ENCODE measurements around the gene PLPP2. TPM values are rescaled to one million over a fixed set of nuclear protein-coding genes. Genes with fewer than 3 reads are reported as not detected.

PLPP2 gene
- total RNA-seq, 1 donor = 9.9 TPM

DNA sequence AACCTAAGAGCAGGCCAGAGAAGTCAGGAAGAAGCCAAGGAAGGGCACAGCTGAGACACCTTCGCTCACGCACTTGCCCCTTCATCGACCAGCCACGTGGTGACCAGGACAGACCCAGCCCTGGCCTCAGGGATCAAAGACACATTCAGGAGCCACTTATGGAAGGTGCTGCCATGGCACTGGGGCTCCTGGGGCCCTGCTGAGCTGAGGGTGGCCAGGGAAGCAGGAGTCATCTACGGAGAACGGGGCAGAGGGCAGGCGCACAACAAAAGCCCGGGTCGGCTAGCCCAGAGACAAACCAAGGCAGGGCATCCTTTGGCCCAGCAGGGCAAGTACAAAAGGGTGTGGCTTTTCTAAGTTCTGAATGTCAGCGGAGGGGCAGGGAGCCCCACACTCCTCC, 2.3 kb downstream of the PLPP2 start:
- no peak for DNase-seq (ENCODE audit: low read depth)
- no peak overlapping the region for H3K4me3 ChIP-seq (ENCODE audit: low read depth, low read length)
- TF ChIP-seq, protein P1, sequence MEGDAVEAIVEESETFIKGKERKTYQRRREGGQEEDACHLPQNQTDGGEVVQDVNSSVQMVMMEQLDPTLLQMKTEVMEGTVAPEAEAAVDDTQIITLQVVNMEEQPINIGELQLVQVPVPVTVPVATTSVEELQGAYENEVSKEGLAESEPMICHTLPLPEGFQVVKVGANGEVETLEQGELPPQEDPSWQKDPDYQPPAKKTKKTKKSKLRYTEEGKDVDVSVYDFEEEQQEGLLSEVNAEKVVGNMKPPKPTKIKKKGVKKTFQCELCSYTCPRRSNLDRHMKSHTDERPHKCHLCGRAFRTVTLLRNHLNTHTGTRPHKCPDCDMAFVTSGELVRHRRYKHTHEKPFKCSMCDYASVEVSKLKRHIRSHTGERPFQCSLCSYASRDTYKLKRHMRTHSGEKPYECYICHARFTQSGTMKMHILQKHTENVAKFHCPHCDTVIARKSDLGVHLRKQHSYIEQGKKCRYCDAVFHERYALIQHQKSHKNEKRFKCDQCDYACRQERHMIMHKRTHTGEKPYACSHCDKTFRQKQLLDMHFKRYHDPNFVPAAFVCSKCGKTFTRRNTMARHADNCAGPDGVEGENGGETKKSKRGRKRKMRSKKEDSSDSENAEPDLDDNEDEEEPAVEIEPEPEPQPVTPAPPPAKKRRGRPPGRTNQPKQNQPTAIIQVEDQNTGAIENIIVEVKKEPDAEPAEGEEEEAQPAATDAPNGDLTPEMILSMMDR (IDR thresholded peaks at IDR 0.05; ENCODE audit: insufficient read depth, low read depth, low read length) = no peak

DNA sequence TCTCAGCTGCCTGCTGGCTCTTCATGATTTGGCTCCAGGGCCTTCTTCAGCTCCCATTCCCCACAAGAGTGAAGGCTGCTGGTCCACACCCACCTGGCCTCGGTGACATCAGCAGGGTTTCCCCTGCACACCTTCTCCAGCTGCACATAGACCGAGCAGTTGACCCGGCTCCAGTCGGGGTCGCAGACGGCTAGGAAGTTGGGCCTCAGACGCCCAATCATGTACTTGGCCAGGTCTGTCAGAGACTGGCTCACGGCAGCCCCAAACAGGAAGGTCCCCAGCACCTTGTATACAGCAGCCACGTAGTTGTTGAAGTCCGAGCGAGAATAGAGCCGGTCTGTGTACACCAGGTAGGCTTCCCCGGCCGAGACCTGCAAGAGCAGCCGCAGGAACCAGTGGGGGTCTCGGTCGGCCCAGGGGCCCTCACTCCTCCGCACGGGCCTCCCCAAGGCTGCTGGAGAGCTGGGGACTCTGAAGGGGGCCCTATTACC, 3.8 kb downstream of the PLPP2 start:
- no peak overlapping the region for H3K4me3 ChIP-seq (ENCODE audit: low read depth, low read length)
- DNase-seq (ENCODE audit: low read depth) = no peak
- TF ChIP-seq, protein P1 (IDR thresholded peaks at IDR 0.05; ENCODE audit: insufficient read depth, low read depth, low read length) = no peak

DNA sequence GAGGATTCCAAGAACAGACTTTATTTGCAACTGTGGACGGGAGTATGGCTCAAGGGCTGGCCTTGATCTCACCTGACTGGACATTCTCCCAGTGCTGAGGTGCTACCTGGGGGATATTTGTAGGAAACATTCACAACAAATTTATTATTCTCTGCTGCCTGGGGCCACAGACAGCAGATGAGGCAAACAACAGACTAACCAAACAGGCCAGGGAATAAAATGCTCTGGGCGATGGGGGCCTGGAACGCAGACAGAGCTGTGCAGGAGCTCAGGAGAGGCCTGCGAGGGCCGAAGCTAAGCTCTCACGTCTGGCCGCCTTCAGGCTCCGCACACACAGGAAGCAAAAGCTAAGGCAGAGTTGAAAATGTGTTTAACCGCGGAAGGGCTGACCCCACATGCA, 7.8 kb downstream of the PLPP2 start:
- no peak for DNase-seq (ENCODE audit: low read depth)
- H3K4me3 ChIP-seq (ENCODE audit: low read depth, low read length) = no peak overlapping the region
- TF ChIP-seq, protein P1 (IDR thresholded peaks at IDR 0.05; ENCODE audit: insufficient read depth, low read depth, low read length) = no peak

DNA sequence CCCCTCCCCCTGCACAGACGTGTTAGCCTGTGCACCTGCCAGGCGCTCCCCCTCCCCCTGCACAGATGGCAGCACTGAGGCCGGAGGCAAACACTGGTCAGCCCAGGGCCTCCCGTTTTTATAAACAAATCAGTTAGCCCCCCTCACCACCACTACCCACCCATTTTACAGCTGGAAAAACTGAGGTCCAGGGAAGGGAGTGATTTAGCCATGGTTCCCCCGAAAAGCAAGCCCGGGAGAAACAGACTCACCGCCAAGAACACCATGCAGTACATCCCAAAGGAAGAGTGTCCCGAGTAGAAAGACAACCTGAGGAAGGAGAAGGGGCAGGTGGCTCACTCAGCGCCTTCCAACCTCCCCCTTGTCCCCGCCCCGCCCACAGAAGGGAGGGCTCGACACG, 8.7 kb downstream of the PLPP2 start:
- DNase-seq (ENCODE audit: low read depth) = no peak
- no peak overlapping the region for H3K4me3 ChIP-seq (ENCODE audit: low read depth, low read length)
- TF ChIP-seq, protein P1 (IDR thresholded peaks at IDR 0.05; ENCODE audit: insufficient read depth, low read depth, low read length) = no peak

DNA sequence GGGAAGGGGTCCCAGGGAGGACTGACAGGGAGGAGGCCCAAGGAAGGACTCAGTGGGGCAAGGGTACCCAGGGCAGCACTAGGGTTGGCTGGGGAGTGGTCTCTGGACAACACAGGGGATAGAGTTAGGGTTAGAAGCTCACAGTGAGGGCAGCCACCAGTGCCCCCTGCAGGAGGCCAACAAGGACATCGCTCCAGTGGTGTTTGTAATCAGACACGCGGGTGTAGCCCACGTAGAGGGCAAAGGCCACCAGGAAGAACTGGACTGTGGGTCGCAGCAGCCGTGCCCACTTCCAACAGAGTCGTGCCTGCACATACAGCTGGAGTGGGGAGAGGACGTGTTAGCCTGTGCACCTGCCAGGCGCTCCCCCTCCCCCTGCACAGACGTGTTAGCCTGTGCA, 9.2 kb downstream of the PLPP2 start:
- no peak for DNase-seq (ENCODE audit: low read depth)
- TF ChIP-seq, protein P1 (IDR thresholded peaks at IDR 0.05; ENCODE audit: insufficient read depth, low read depth, low read length) = no peak
- no peak overlapping the region for H3K4me3 ChIP-seq (ENCODE audit: low read depth, low read length)

DNA sequence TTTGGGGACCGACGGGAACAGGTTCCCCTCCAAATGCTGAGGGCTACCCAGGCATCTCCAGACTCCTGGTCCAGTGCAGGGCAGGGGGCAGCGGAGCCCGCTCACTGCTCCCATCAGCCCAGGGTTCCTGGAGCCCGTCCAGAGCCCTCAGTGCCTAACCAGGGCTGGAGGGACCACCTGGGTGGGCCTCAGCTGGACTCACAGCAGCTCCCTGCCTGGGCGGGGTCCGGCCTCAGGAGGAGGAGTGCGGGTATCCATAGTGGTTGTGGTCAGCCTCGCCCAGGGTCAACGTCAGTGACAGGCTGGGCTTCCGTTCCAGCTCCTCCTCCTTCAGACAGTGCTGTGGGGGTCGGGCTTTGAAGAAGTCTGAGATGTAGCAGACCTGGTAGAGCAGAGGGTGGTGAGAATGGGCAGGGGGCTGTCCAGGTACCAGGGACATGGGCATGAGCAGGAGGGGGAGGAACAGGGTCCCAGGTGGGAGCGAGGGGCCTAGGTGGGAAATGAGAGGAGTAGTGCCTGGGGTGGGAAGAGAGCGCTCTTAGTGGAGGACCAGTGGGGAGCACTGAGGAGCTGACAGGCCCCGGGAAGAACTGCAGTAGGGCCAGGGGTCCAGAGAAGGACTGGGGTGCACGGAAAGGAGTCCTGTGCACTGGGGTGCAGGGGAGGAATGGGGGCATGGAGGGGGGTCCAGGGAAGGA, 9.9 kb downstream of the PLPP2 start:
- no peak for DNase-seq (ENCODE audit: low read depth)
- TF ChIP-seq, protein P1 (IDR thresholded peaks at IDR 0.05; ENCODE audit: insufficient read depth, low read depth, low read length) = no peak
- H3K4me3 ChIP-seq (ENCODE audit: low read depth, low read length) = no peak overlapping the region

Measured in fibroblast of villous mesenchyme (primary cell).